BJ (cell line): ENCODE data around the gene KCNIP4. TPM values are rescaled to one million over a fixed set of nuclear protein-coding genes. Genes with fewer than 3 reads are reported as not detected.

ENCODE experiments used
- CTCF ChIA-PET: fragments of 350-600 bp; formaldehyde crosslinking; extraction: SDS; loops from one replicate; lab custom pipeline; 2021; ENCODE audit warnings: antibody characterized with exemption, inconsistent platforms; lab: Yijun Ruan, JAX
- POLR2A ChIA-PET: fragments of 300-600 bp; sonication (Branson Sonifier 250); formaldehyde crosslinking; extraction: SDS; loops from one replicate; lab custom pipeline; 2021; ENCODE audit warnings: antibody characterized with exemption; lab: Charles Lee
- DNase-seq: peaks from one replicate; pipeline ENCODE4 v3.0.0-alpha.2; 2011; ENCODE audit warnings: low read depth
- H3K27me3 ChIP-seq: 2 replicates; pipeline ENCODE4 v1.6.0; 2011; ENCODE audit warnings: low read length; ENCODE audit not compliant: control insufficient read depth, insufficient read depth
- H3K36me3 ChIP-seq: 2 replicates; pipeline ENCODE4 v1.5.1; 2011; ENCODE audit warnings: low read length; ENCODE audit not compliant: control insufficient read depth, insufficient read depth
- H3K4me3 ChIP-seq: 2 replicates; pipeline ENCODE4 v1.5.1; 2011; ENCODE audit warnings: low read depth, mild to moderate bottlenecking, control low read depth, low read length
- polyA plus RNA-seq: library from polyadenylated mRNA; depleted of rRNA; stranded (reverse); fragments of >200 nt; gene quantifications from 2 replicates; pipeline ENCODE4 v1.2.3, GENCODE V29; 2011
- TF ChIP-seq, protein P1 (sequence below): IDR thresholded peaks from 2 replicates; pipeline ENCODE4 v1.5.1; 2011; ENCODE audit warnings: low read depth, mild to moderate bottlenecking, control low read depth, inconsistent platforms, low read length, moderate library complexity; ENCODE audit not compliant: insufficient read depth

The KCNIP4 gene
- polyA plus RNA-seq, 1 experiment = not detected

DNA sequence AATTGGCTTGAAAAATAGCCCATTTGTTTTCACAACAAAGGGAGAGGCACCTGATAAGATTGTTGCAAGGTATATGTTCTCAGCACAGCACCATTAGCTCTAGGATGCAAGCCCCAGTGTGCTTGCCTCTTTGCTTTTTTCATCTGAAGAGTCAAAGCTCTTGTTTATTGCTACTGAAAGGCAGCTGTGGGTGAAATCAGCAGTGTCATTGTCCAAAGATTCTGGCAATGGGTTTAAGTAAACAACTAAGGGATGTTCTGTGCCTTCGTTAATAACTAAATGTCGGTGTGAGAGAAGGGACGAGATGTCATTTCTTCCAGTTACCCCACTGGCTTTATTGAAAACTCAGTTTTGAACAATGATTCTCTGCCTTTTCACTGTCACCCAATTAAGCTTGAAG, 567.7 kb downstream of the KCNIP4 start:
- Histone ChIP-seq H3K4me3 (no peak overlapping the region), H3K27me3 (no peaks in the 10 kb centered on the region), H3K36me3 (no peaks in the 10 kb centered on the region)
- no peak for DNase-seq
- ChIA-PET CTCF (interaction anchor here (1.1 kb wide), 1 partner anchor 15 kb away, joined by 3 read pairs; no protein-coding TSS in a partner anchor), POLR2A (no interaction called here)
- TF ChIP-seq, protein P1, sequence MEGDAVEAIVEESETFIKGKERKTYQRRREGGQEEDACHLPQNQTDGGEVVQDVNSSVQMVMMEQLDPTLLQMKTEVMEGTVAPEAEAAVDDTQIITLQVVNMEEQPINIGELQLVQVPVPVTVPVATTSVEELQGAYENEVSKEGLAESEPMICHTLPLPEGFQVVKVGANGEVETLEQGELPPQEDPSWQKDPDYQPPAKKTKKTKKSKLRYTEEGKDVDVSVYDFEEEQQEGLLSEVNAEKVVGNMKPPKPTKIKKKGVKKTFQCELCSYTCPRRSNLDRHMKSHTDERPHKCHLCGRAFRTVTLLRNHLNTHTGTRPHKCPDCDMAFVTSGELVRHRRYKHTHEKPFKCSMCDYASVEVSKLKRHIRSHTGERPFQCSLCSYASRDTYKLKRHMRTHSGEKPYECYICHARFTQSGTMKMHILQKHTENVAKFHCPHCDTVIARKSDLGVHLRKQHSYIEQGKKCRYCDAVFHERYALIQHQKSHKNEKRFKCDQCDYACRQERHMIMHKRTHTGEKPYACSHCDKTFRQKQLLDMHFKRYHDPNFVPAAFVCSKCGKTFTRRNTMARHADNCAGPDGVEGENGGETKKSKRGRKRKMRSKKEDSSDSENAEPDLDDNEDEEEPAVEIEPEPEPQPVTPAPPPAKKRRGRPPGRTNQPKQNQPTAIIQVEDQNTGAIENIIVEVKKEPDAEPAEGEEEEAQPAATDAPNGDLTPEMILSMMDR = no peak

DNA sequence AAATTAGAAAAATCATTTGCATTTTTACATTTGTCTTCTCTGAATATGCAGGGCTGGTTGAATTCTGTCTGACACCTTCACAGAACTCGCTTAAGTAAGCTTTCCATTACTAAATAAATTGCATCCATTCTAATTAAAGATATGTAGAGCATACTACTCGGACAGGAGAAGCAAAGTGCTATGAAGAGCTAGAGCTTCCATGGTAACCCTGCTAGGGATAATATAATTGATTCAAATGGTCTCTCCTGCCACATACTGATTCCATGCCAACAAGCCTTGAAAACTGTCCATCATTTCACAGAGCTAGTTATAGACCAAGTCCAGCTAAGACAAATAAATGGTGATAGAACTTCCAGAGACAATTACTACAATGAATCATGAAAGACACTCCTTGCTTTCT, 571.5 kb downstream of the KCNIP4 start:
- CTCF ChIA-PET = interaction anchor here (0.7 kb wide), 1 partner anchor 63 kb away, joined by 3 read pairs; no protein-coding TSS in a partner anchor
- POLR2A ChIA-PET = no interaction called here
- Histone ChIP-seq H3K4me3 (no peak overlapping the region), H3K36me3 (no peaks in the 10 kb centered on the region), H3K27me3 (no peaks in the 10 kb centered on the region)
- DNase-seq = no peak
- TF ChIP-seq, protein P1 = no peak

DNA sequence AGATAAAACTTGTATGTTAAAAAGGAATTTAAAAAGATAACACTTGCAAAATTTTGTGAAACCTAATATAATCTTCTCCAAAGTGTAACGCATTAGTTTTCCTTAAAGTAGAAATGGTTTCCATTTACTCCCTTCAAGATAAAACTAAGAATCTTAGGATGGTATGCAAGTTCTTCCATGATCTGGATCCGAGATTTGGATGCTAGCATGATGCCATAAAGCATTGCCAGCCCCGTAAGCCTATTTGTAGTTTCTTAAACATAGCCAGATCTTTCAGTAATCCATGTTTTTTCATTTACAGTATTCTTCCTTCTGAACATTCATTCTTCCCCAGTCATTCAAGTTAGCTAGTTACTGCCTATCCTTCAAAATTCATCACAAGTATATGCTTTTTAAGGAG, 572.4 kb downstream of the KCNIP4 start:
- TF ChIP-seq, protein P1 = no peak
- POLR2A ChIA-PET = no interaction called here

DNA sequence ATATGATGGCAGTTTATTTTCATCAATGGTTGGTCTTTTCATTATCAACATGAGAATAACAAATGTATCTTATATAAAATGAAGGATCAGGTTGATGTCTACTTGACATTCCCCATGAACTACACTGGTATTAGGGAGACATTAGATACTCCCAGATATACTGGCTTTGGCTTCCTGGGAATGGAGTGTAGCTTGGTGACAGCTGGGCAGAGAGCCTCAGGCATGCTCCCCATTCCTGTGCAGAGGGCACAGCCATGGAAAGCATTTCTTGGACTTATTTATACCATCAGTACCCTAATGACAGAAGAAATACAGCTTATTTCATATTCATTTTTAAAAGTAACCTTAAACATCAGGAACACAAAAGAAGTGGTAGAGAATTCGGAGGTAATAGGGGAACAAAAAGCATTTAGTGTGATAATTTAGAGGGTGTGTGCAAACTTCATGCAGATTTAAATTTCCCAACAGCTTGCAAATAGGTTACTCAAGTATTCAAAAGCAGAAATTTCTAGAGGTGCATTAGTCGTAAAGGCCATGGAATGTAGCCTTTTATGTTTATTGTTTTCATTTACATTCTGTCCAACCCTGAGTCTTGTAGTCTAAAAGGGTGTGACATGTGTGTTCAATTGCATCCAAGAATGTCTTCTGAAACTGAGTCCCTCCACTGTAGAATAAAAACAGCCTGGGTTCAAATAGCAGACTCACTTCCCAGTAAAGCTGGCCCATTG, 573.8 kb downstream of the KCNIP4 start:
- ChIA-PET CTCF (no interaction called here), POLR2A (no interaction called here)
- H3K36me3 ChIP-seq = no peaks in the 10 kb centered on the region
- H3K4me3 ChIP-seq = no peak overlapping the region
- TF ChIP-seq, protein P1 = no peak
- H3K27me3 ChIP-seq = no peaks in the 10 kb centered on the region
- no peak for DNase-seq

More for the DNA sequence above, 572.4 kb downstream of the KCNIP4 start:
- Histone ChIP-seq H3K4me3 (no peak overlapping the region), H3K27me3 (no peaks in the 10 kb centered on the region), H3K36me3 (no peaks in the 10 kb centered on the region)
- no peak for DNase-seq
- CTCF ChIA-PET = no interaction called here

DNA sequence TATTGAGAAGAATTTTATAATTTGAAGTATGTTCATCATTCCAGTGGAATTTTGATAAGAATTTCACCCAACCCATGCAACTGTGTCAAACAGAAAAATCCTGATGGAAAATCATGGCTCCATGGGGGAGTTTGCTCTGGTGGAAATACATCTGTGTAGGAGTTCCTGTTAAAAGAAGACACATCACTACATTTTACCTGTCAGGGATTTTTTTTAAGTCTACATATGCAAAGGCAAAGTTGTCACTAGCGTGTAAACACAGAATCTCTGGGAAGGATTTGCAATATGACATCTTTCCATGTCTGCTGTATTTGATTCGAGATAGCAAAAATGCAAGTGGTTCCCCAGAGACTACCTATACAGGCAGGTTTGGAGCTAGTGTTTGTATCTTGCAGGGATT, 581.0 kb downstream of the KCNIP4 start:
- TF ChIP-seq, protein P1 = no peak
- Histone ChIP-seq H3K27me3 (no peaks in the 10 kb centered on the region), H3K36me3 (no peaks in the 10 kb centered on the region), H3K4me3 (no peak overlapping the region)
- CTCF ChIA-PET = no interaction called here
- POLR2A ChIA-PET = no interaction called here
- DNase-seq = no peak
